ENCODE results near the gene ATP5PD. TPM values are rescaled to one million over a fixed set of nuclear protein-coding genes. Genes with fewer than 3 reads are reported as not detected.

ATP5PD gene
- polyA plus RNA-seq, 1 donor (not counting 4 experiments of a cell fraction or from before 2014, with no cell fraction given): 276 TPM

DNA sequence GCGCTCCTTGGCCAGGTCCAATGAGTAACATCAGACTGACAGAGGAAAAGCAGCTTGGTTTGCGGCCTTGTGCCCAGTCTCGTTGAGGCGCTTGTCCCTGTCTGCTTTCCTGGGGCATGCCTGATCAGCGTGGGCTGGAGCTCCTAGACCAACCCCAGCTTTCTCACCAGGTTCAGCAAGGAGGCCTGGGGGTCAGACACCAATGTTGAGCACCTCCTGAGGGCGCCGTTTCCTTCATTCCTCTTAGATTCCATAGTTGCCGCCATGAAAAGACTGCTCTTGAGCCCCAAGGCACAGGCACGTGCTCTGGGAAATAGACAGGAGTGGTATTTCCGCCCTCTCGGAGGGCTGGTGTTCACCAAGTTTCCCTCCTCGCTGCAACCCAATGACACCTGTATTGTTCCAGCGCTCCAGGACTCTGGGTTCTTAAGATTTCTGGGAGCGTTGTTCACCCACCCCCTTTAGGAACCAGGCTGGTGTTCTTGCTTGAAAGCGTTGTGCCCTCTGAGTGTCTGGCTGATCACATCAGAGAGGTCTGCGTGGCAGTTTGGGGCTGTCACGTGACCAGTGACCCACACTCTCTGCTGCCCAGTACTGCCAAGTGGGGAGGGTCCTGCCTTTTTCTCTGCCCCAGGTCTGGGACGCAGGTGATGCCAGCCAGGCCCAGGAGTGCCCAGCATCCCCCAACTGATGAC, 18.2 kb upstream of the ATP5PD start:
- no peaks in the 10 kb centered on the region for H3K79me2 ChIP-seq (ENCODE audit: control insufficient read depth, insufficient read depth, low read length)
- DNase-seq (ENCODE audit: low read depth, low spot score) (no peak), FAIRE-seq (no peak)
- no peaks in the 10 kb centered on the region for H3K27me3 ChIP-seq (ENCODE audit: control insufficient read depth, extremely low read depth, insufficient read depth, low read length)
- peaks cover 20 to 30% of the 10 kb centered on the region in 2 experiments for H3K36me3 ChIP-seq (ENCODE audit: control insufficient read depth in 2 of 2, extremely low read depth in 1 of 2, insufficient read depth in 2 of 2, low read length in 2 of 2)
- H3K27ac ChIP-seq (ENCODE audit: control insufficient read depth, insufficient read depth, low read length): no peak overlapping the region
- H3K4me2 ChIP-seq (ENCODE audit: control insufficient read depth, extremely low read depth, insufficient read depth, low read depth, low read length): no peak overlapping the region
- no peaks in the 10 kb centered on the region for H4K20me1 ChIP-seq (ENCODE audit: control insufficient read depth, extremely low read depth, insufficient read depth, low read length)
- dilution Hi-C loops (cut with MboI; ENCODE audit: extremely low pct_ligation_motif_present, low sequenced_read_pairs): no loop called here
- H2AFZ ChIP-seq (ENCODE audit: control insufficient read depth, low read length): no peak overlapping the region
- TF ChIP-seq, protein P1, sequence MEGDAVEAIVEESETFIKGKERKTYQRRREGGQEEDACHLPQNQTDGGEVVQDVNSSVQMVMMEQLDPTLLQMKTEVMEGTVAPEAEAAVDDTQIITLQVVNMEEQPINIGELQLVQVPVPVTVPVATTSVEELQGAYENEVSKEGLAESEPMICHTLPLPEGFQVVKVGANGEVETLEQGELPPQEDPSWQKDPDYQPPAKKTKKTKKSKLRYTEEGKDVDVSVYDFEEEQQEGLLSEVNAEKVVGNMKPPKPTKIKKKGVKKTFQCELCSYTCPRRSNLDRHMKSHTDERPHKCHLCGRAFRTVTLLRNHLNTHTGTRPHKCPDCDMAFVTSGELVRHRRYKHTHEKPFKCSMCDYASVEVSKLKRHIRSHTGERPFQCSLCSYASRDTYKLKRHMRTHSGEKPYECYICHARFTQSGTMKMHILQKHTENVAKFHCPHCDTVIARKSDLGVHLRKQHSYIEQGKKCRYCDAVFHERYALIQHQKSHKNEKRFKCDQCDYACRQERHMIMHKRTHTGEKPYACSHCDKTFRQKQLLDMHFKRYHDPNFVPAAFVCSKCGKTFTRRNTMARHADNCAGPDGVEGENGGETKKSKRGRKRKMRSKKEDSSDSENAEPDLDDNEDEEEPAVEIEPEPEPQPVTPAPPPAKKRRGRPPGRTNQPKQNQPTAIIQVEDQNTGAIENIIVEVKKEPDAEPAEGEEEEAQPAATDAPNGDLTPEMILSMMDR (optimal IDR thresholded peaks at IDR 0.05 in 1 of 3, IDR thresholded peaks at IDR 0.05 in 1 of 3, conservative IDR thresholded peaks at IDR 0.05 in 1 of 3; ENCODE audit: extremely low read depth in 1 of 3, insufficient read depth in 2 of 3, low read length in 3 of 3): no peak
- TF ChIP-seq EZH2 (IDR thresholded peaks at IDR 0.05; ENCODE audit: low read length): no peak
- H3K4me3 ChIP-seq (ENCODE audit: control insufficient read depth in 2 of 3, extremely low read depth in 1 of 3, insufficient read depth in 2 of 3, low read depth in 1 of 3, low read length in 3 of 3): no peak overlapping the region
- no peaks in the 10 kb centered on the region for H3K9me3 ChIP-seq (ENCODE audit: control insufficient read depth, low read depth, low read length)
- no peaks in the 10 kb centered on the region for H3K9me1 ChIP-seq (ENCODE audit: control insufficient read depth, extremely low read depth, insufficient read depth, low read length)
- no peak overlapping the region for H3K9ac ChIP-seq (ENCODE audit: control insufficient read depth, extremely low read depth, insufficient read depth, low read length)
- no peaks in the 10 kb centered on the region for H3K4me1 ChIP-seq (ENCODE audit: control insufficient read depth, extremely low read depth, insufficient read depth, low read length)

DNA sequence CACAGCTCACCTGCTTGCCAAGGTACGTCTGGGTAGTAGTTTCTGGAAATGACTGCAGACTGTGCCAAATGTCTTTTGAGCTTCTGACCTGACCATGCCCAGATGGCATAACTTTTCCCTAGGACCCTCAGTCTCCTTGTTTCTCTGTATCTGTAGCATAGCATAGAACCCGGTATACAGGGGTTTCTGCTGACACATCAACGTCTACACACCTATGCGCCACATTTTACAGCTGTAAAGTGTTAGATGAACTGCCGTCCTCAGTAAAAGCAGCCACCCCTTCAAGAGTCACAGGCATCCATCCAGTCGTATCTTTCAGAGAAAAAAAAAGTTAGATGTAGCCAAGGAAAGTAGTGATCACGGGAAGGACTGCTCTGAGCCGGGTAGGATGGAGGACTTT, 17.7 kb upstream of the ATP5PD start:
- Histone ChIP-seq H3K9me1 (ENCODE audit: control insufficient read depth, extremely low read depth, insufficient read depth, low read length) (no peaks in the 10 kb centered on the region), H3K9ac (ENCODE audit: control insufficient read depth, extremely low read depth, insufficient read depth, low read length) (no peak overlapping the region), H3K79me2 (ENCODE audit: control insufficient read depth, insufficient read depth, low read length) (no peaks in the 10 kb centered on the region), H3K4me1 (ENCODE audit: control insufficient read depth, extremely low read depth, insufficient read depth, low read length) (no peaks in the 10 kb centered on the region), H3K27me3 (ENCODE audit: control insufficient read depth, extremely low read depth, insufficient read depth, low read length) (no peaks in the 10 kb centered on the region), H4K20me1 (ENCODE audit: control insufficient read depth, extremely low read depth, insufficient read depth, low read length) (no peaks in the 10 kb centered on the region), H2AFZ (ENCODE audit: control insufficient read depth, low read length) (no peak overlapping the region), H3K4me3 (ENCODE audit: control insufficient read depth in 2 of 3, extremely low read depth in 1 of 3, insufficient read depth in 2 of 3, low read depth in 1 of 3, low read length in 3 of 3) (no peak overlapping the region), H3K27ac (ENCODE audit: control insufficient read depth, insufficient read depth, low read length) (no peak overlapping the region), H3K9me3 (ENCODE audit: control insufficient read depth, low read depth, low read length) (no peaks in the 10 kb centered on the region), H3K4me2 (ENCODE audit: control insufficient read depth, extremely low read depth, insufficient read depth, low read depth, low read length) (no peak overlapping the region), H3K36me3 (ENCODE audit: control insufficient read depth in 2 of 2, extremely low read depth in 1 of 2, insufficient read depth in 2 of 2, low read length in 2 of 2) (peaks cover 24 to 36% of the 10 kb centered on the region in 2 experiments)
- dilution Hi-C loops (cut with MboI; ENCODE audit: extremely low pct_ligation_motif_present, low sequenced_read_pairs): no loop called here
- DNase-seq (ENCODE audit: low read depth, low spot score) (no peak), FAIRE-seq (no peak)
- no peak for TF ChIP-seq EZH2 (IDR thresholded peaks at IDR 0.05; ENCODE audit: low read length)
- TF ChIP-seq, protein P1 (optimal IDR thresholded peaks at IDR 0.05 in 1 of 3, IDR thresholded peaks at IDR 0.05 in 1 of 3, conservative IDR thresholded peaks at IDR 0.05 in 1 of 3; ENCODE audit: extremely low read depth in 1 of 3, insufficient read depth in 2 of 3, low read length in 3 of 3): no peak

Measured in keratinocyte (primary cell).